AG08395 (cell line): ENCODE data around the gene TM2D3.
A peak's percentile ranks its signal among the peaks of the same experiment; 100 is the strongest.
"Not testable (repeated sequence)": the region's sequence is repeated elsewhere in the genome, so short reads cannot be mapped to it uniquely, and the experiment has no call there.

Source experiments
- DNase-seq: peaks from one replicate; pipeline ENCODE4 v3.0.0; 2012; ENCODE audit warnings: mixed read lengths, low spot score

Gene TM2D3

GRCh38 chr15:101657171-101657570 lies 5.0 kb upstream of the TM2D3 start:
- no peak for DNase-seq

- not testable (repeated sequence) for DNase-seq
Measured at GRCh38 chr15:101654624-101655337, 2.6 kb upstream of the TM2D3 start.

- no peak for DNase-seq
Measured at GRCh38 chr15:101654171-101654570, 2.0 kb upstream of the TM2D3 start.

GRCh38 chr15:101652786-101653430 lies 727 bp upstream of the TM2D3 start:
- no peak for DNase-seq

GRCh38 chr15:101651554-101652097 lies 555 bp downstream of the TM2D3 start:
- DNase-seq = no peak

GRCh38 chr15:101650145-101650544 lies 2.0 kb downstream of the TM2D3 start:
- no peak for DNase-seq

- no peak for DNase-seq
Measured at GRCh38 chr15:101648356-101648755, 3.8 kb downstream of the TM2D3 start.

GRCh38 chr15:101647251-101647650 lies 4.9 kb downstream of the TM2D3 start:
- no peak for DNase-seq

- no peak for DNase-seq
Measured at GRCh38 chr15:101646672-101647071, 5.5 kb downstream of the TM2D3 start.

- DNase-seq = no peak
Measured at GRCh38 chr15:101642361-101642760, 9.8 kb downstream of the TM2D3 start.

GRCh38 chr15:101641894-101642293 lies 10.3 kb downstream of the TM2D3 start:
- no peak for DNase-seq

GRCh38 chr15:101641129-101641764 lies 10.9 kb downstream of the TM2D3 start:
- peak; percentile 52 for DNase-seq

- no peak for DNase-seq
Measured at GRCh38 chr15:101639667-101640066, 12.5 kb downstream of the TM2D3 start.

- no peak for DNase-seq
Measured at GRCh38 chr15:101637919-101638318, 14.3 kb downstream of the TM2D3 start.

GRCh38 chr15:101637516-101637915 lies 14.7 kb downstream of the TM2D3 start:
- DNase-seq = no peak

- DNase-seq = no peak
Measured at GRCh38 chr15:101637038-101637437, 15.1 kb downstream of the TM2D3 start.

GRCh38 chr15:101635944-101636727 lies 16.0 kb downstream of the TM2D3 start:
- no peak for DNase-seq

GRCh38 chr15:101633356-101633755 lies 18.8 kb downstream of the TM2D3 start:
- DNase-seq = no peak

- DNase-seq = not testable (repeated sequence)
Measured at GRCh38 chr15:101626729-101627128, 25.5 kb downstream of the TM2D3 start.

- DNase-seq = peak; percentile 51
Measured at GRCh38 chr15:101625980-101626379, 26.2 kb downstream of the TM2D3 start.

GRCh38 chr15:101625184-101625583 lies 27.0 kb downstream of the TM2D3 start:
- DNase-seq = no peak
